Activated CD4-positive, alpha-beta T cell treated with anti-CD3 and anti-CD28 coated beads, Interleukin-2, amount 50 U/mL, for 4 hours (primary cell): ENCODE measurements around the gene SSTR4.
"Not testable (repeated sequence)": the region's sequence is repeated elsewhere in the genome, so short reads cannot be mapped to it uniquely, and the experiment has no call there.

Experiments
- DNase-seq, 2 experiments: peaks; one replicate each; pipeline ENCODE4 v3.0.0-alpha.2; 2020

Gene SSTR4

DNA sequence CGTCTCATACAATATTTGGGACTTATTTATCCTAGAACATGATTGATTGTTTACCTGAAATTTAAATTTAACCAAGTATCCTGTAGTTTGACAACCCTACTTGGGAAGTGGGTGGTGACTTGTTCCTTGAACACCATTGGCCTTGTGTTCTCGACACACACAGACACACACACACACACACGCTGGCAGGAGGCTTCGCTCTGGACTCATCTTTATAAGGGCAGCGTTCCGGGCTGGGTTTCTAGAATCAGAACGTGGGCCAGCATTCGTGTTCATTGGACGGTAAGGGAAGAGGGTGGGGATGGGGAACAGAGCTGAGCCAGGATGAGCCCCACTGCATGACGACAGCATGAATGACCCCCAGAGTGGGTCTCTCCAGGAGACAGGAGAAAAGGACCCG is 16.2 kb upstream of the SSTR4 start:
- no peak for DNase-seq

DNA sequence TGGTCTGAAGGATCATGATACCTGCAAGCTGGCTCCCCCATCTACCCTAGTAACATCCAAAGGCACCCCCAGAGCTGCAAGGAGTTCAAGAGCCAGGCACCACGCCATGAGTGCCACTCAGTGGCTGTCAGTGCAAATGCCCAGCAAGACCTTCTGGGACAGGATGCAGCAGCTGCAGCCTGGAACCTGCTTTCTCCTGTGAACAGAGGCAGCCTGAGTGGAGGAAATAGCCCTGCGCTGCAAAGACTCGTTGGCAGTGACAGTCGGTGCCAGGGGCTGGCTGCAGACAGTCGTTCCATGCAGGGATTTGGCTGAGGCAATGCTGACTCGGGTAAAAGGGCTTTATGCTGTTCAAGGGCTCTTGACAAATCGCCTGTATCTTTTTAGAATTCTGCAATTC is 15.7 kb upstream of the SSTR4 start:
- DNase-seq = no peak

DNA sequence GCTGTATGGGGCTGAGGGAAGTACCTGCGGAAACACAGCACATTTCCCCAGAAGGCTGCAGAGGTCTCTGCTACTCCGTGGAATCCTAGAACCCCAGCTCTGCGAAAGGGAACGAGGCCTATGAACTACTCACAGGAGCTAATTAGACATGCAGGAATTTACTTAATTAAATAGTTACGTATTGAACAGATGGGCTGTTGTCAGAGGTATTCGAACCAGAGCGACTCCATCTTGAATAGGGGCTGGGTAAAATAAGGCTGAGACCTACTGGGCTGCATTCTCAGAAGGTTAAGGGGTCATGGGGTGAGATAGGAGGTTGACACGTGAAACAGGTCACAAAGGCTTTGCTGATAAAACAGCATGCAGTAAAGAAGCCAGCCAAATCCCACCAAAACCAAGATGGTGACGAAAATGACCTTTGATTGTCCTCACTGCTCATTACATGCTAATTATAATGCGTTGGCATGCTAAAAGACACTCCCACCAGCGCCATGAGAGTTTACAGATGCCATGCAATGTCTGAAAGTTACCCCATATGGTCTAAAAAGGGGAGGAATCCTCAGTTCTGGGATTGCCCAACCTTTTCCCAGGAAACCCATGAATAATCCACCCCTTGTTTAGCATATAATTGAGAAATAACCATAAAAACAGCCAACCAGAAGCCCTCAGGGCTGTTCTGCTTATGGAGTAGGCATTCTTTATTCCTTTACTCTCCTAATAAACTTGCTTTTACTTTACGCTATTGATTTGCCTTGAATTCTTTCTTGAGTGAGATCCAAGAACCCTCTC is 14.7 kb upstream of the SSTR4 start:
- DNase-seq = no peak

DNA sequence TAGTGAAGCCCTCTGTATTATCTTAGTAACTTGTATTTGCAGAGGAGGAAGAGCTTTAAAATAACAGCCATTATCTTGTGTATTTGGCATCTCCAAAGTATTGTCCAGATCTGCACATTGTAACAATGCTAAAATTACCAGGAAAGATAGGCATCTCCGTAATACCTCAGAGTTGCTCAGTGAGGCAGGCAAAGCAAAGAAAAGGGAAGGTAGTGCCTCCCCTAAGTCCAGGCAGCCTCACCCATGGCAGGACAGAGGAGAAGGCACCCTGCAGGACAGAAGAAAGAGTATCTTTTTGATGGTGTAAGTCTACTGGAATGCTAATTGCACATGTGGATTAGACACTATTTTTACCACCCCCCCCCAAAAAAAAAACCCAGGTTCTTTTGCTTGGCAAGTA is 13.6 kb upstream of the SSTR4 start:
- DNase-seq = no peak

DNA sequence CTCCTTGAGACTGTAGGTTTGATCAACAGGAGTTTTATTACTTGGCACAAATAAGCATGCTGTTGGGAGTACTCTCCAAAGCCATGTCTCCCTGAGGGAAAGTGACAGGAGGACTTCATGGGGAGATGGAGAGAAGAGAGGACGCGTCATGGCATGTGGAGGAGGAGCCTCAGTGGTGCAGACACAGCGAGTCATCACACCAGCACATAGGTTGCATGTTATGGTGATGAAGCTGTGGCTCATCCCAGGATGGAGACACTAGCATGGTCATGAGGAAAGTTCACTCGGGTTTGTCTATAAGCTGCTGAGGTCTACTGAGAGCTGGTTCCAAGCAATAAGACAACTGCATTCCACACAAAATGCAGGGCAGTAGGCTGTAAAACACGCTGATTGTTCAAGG is 13.2 kb upstream of the SSTR4 start:
- no peak for DNase-seq

DNA sequence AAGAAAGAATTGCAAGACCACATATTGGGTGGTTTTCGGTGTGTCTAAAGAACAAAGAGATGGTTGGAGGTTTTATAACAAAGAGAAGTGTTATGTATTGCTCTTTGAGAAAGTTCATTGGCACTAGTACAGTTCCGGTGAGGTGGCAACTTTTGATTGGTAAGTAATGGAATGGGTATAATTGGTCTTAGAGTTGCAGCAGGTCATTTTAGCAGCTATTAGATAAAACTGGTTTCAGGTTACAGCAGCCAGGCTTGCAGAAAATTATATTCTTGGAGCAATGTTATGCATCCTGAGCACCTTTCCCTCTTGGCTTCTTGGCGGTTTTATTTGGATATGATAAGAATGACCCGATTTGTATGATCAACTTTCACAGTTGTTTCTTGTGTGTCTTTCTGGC is 12.3 kb upstream of the SSTR4 start:
- DNase-seq = no peak

DNA sequence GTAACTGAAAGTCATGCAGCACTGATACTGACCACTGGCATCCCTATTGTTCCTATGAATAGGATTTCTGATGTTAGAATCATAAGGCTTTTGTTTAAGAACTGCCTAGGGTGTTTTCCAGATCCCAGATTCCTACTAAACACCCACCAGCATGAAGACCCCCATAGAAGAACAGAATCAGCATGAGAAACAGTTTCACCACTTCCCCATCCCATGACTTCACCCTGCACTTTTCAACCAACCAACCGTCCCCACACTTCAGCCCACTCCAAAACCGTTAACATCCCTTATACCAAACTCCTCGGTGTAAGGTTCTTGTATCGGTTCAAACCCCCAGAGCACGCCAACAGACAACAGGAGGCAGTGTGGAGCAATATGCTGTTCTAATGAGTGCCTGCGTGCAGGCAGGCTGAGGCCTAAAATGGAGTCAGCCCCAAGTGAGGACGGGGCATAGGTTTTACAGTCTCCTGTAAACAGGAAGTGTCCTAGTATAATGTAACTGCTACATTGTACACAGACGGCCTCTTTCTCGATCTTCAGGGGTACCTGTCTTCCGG is 11.4 kb upstream of the SSTR4 start:
- no peak for DNase-seq

DNA sequence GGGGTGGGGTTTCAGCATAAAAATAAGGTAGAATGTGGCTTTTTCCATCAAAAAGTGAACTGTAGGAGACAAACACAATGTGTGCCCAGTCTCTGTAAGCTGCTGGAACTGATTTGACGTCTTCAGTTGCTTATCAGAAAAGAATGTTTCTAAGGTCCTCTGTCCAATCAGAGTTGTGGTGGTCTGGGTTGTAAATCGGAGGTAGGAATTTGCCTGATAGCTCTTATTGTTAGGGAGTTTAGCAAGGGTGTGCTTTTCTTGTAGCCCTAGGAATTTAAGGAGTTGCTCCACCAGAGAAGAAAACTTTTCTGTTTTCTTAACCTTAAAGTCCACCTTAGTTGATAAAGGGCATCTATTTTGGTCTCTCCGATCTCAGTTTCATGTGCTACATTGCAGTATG is 10.4 kb upstream of the SSTR4 start:
- DNase-seq = no peak

DNA sequence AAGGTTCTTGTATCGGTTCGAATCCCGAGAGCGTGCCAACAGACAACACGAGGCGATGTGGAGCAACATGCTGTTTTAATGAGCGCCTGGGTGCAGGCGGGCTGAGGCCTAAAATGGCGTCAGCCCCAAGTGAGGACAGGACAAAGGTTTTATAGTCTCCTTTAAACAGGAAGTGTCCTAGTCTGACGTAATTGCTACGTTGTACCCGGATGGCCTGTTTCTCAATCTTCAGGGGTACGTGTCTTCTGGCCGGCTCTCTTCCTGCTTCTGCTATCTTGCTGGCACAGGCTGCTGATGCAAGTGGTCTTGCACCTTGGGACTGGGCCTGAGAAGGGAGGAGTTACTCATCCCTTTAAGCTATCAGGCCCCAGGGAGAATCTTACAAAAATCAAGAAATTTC is 9.6 kb upstream of the SSTR4 start:
- DNase-seq = not testable (repeated sequence)

DNA sequence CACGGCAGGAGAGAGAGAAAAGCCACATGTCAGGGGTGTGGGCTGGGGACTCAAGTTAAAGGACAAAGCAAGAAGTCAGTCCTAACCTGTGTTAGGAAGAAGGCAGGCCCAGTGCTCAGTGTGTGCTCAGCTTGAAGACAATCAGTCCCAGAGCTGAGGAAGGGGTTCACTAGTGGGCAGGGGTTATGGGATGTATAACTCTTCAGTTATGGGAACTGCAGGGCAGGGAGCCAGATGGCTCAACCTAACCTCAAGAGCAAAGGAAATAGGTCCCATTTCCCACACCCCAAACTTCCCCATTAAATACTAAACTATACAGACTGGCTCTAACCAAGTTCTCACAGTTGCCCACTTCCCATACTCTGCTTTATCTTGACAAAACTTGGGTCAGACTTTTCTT is 7.4 kb upstream of the SSTR4 start:
- no peak for DNase-seq

DNA sequence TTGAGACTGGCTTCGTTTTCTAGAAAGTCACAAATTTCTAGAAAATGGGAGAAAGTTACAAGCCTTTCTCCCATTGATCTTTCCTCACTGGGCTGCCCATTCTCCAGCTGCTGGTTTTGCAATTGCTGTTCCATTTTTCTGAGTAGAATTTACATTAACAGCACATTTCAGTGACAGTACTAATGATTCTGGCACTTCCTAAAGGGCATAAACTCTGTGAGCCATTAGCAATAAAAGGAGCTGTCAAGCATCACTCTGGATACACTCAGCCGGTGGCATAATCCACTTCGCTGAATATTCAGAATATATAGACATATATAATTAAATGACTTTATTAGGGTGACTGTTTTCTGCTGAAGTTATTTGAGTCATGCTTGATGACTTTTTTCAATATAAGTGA is 6.7 kb upstream of the SSTR4 start:
- no peak for DNase-seq

DNA sequence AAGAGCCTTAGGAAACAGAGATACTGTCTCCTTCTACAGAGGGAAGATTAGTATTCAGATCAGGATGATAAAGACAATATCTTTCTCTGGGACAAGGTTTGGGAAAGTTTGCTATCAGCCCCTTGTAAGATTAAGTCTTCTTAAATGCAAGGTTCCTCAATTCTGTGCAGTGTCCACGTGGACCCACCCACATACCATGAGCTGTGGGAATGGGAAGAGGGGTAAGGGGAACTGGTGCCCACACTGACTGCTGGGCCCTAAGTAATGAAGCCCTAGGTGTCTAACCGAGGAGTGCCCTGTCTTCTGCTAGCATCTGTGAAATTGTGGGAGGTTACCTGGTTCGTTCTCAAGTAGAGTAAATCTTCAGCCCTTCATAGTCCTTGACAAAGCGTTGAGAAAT is 5.8 kb upstream of the SSTR4 start:
- DNase-seq = no peak

DNA sequence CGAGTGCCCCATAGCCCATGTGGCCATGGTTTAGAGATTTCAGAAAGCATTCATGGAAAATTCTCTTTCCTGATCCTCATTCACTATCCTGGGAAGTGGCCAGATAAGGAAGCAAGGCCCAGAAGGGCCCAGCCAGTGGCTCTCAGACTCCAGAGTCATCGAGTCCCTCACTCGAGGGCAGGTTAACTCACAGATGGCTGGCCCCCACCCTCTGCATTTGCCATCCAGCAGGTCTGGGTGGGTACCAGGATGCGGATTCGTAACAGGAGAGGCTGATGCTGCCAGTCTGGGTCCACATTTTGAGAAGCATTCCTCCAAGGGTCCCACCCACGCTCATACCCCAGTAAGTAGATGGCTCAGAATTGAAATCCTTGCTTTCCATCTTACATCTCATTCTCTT is 3.8 kb upstream of the SSTR4 start:
- no peak for DNase-seq

DNA sequence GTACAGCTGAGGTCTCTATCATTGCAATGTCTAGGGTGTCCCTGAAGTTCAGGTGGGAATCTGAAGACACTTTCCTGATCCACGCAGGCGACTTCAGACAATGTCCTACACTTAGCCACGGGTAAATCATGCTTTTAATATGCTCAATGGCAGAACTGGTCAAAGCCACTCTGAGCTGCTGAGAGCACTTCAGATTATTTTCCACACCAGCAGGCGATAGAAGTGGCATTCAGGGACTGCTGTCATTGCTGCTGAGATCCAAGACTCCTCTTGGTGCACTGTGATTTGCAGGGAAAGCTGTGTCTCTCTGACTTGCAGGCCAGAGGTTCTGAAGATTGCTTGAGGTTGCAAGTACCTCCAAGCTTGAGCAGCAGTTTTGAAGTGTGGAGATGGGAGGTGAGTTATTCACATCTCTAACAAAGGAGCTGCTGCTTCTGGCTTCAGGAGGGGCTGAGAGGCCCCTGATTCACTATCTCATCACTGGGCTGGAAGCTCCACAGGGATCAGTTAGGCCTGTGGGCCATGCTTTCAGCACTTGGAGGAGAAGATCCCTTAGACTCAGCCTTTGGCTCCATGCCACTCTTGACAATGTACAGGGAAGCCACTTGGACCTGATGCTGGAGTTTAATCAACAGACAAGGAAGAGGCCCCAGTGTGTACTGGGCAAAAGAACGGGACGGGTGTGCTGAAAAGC is 2.9 kb upstream of the SSTR4 start:
- DNase-seq = no peak

DNA sequence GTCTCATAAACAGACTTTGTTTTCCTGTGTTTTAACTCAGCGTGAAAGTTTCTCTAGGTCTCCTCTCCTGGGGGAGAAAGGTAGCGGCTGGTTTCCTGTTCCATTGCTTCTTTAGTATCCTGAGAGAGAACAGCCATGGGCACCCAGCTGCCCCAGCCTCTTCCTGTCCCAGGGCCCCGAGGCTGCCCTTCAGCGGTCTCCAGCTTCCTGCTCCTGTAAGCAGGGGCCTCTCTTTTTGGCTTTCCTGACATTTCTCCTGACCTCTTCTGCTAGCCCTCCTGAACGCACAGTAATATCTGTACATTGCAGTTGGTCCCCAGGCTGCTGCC is 2.4 kb upstream of the SSTR4 start:
- no peak for DNase-seq

DNA sequence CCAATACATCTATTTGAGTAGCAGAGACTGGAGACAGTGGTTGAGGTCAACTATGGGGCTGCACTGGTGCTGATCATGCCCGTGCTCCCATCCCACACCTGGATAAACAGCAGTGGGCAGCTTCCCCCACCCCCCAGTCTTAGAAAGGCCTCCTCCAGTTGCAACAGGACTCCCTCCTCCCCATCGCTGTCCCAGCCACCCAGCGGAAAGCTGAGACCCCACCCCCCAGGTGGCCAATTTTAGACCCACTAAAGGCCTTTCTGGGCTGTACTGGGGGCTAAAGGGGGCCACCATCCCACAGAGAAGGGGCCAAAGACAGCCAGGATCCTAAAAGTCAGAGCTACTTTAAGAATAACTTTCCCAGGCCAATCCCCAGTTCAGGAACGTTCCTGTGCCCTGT is 1.2 kb upstream of the SSTR4 start:
- DNase-seq = no peak

DNA sequence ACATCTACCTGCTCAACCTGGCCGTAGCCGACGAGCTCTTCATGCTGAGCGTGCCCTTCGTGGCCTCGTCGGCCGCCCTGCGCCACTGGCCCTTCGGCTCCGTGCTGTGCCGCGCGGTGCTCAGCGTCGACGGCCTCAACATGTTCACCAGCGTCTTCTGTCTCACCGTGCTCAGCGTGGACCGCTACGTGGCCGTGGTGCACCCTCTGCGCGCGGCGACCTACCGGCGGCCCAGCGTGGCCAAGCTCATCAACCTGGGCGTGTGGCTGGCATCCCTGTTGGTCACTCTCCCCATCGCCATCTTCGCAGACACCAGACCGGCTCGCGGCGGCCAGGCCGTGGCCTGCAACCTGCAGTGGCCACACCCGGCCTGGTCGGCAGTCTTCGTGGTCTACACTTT is 619 bp downstream of the SSTR4 start:
- no peak for DNase-seq

DNA sequence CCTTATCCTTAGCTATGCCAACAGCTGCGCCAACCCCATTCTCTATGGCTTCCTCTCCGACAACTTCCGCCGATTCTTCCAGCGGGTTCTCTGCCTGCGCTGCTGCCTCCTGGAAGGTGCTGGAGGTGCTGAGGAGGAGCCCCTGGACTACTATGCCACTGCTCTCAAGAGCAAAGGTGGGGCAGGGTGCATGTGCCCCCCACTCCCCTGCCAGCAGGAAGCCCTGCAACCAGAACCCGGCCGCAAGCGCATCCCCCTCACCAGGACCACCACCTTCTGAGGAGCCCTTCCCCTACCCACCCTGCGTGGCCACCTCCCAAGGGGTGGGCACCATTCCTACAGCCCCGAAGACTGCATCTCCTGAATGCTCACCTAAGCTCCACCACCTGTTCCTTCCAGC is 1.3 kb downstream of the SSTR4 start:
- DNase-seq = no peak

DNA sequence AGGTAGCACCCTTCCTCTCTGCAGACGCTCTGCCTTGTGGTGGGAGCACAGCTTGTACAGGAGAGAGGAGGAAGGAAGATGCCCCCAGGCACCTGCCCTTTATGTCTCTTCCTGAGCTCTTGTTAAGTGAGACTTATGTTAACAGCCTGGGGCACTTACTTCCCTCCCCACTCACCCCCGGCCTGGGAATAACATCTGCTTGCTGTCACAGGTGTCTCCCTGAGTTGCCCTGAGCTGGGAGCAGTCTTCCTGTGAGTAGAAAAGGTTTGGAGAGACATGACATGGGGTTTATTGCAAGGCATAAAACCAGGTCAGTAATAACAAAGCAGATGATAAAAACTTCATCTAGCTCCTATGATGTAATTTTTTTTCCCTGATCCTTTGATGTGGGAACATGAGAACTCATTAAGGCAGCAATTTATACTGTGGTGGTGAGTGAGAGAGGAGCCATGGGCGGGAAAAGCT is 1.9 kb downstream of the SSTR4 start:
- no peak for DNase-seq

DNA sequence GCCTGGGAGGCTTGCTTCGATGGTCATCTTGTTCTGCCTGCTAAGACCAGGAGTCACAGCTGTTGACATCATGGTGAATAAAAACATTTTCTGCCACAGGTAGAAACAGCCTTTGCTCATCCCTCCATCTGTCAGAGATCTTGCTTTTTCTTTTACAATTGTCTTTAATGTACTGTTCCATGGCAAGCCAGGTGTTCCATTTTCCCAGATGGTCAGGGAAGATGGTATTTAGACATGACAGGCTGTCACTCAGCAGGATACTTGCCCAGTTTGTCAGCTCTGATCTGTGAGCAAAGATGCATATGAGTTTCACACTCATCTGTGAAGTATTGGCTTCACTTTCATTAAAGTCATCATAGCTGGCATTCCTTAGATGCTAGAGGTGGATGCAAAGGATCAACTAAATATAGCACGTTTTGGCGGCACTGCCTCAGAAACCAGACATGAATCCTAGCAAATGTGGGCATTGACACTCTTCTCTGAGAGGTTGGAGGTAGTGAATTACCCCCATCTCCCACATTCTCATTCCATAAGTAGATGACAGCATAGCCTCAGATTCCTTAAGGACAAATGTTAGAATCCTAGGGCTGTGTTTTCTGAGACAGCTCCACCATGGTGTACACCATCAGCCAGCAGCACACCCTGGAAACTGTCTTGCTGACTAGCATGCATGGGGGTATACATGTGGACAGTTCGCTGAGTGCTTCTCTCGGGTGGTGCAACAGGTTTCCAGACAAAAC is 4.2 kb downstream of the SSTR4 start:
- no peak for DNase-seq

DNA sequence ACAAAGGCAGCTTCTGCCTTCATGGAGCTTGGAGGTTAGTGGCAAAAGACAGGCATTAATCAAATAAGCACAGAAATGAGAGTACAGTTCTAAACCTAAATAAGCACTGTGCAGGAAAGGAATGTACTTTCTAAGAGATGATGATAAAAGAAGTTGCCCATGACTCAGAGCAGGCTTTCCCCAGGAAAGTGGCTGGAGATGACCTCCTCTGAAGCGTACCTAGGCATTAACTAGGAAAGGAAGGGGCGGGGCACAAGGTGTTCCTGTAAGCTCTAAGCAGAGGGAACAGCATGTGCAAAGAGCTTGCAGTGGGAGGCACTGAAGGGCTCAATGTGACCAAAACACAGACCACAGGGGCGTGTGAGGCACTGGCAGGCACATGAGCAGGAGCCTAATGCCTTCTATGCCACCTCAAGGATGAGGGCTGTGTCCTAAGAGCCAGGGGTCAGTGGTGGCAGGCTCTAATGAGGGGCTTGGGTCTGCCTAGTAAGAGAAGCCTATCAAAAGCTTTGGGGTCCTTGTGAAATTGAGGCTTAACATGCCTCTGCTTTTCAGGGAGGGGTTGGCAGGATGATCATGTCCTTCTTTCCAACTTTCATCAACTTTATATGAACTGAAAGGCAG is 4.9 kb downstream of the SSTR4 start:
- DNase-seq = no peak

DNA sequence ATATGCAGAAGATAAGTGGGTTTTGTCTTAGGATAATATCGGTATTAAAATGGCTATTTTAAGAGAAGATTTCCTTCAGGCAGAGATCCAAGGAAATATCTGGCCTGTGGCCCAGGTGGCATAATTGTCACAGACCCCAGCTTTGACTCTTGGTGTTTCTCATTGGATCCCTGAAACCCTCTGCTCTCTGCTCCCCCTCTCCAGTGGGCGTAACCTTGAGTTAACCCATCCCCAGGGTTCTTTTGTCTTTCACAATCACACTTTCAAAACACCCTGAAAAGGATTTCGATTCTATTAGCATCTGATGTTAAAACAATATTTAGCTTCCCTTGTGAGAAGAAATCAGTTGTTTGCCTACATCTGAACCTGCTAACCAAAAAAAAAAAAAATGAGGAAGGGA is 7.2 kb downstream of the SSTR4 start:
- DNase-seq = no peak

DNA sequence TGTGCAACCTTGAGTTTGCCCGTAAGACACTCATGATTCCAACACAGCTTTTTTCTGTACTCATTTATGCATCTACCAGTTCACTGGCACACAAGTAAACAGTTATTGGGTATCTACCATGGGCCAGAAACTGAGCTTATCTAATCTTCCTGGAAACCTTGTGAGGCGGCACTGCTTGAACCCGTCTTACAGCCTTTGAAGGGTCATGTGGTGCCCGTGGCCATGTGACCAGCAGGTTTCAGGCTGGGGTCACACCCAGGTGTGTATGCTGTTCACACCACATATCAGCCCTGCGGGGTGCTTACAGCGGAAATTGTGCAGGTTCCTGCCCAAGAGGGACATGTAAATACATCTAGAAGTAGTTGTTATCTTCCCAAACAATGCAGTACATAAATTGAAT is 8.3 kb downstream of the SSTR4 start:
- DNase-seq = no peak
